Testis (tissue), 3 donors: ENCODE results near the gene OXA1L. TPM values are rescaled to one million over a fixed set of nuclear protein-coding genes. Genes with fewer than 3 reads are reported as not detected.
"Not testable (repeated sequence)": the region's sequence is repeated elsewhere in the genome, so short reads cannot be mapped to it uniquely, and the experiment has no call there.

Experiments used
- DNase-seq: peaks from one replicate; pipeline ENCODE4 v3.0.0-alpha.2; 2019
- H3K27ac ChIP-seq, 2 donors: fragments of 200-600 bp; sonication (generic); one replicate each; pipeline ENCODE4 v1.5.1; 2019
- H3K27me3 ChIP-seq: fragments of 200-600 bp; sonication (generic); one replicate; pipeline ENCODE4 v1.5.1; 2019
- H3K36me3 ChIP-seq: fragments of 200-600 bp; sonication (generic); one replicate; pipeline ENCODE4 v1.5.1; 2017; ENCODE audit warnings: low read depth; ENCODE audit errors: missing control alignments
- H3K4me1 ChIP-seq: fragments of 200-600 bp; sonication (generic); one replicate; pipeline ENCODE4 v1.5.1; 2019
- H3K4me3 ChIP-seq, 2 donors: fragments of 200-600 bp; sonication (generic); one replicate each; pipeline ENCODE4 v1.5.1; 2017 to 2019
- H3K9me3 ChIP-seq: fragments of 200-600 bp; sonication (generic); one replicate; pipeline ENCODE4 v1.5.1; 2017
- POLR2A ChIP-seq: fragments of 450-650 bp; IDR thresholded peaks from one replicate; pipeline ENCODE4 v1.6.1; 2017; ENCODE audit warnings: antibody characterized with exemption, mild to moderate bottlenecking, moderate library complexity
- WGBS, 2 donors: methylation state at CpG; one replicate each; pipeline ENCODE4 v1.1.5; 2018; 5-methylcytosine and 5-hydroxymethylcytosine counted together
- intact Hi-C: fragments of 100-400 bp; cut with DNase I; formaldehyde crosslinking; loops from one replicate; pipeline ENCODE4 v1.15.1; 2023; ENCODE audit warnings: low total_unique reads
- polyA plus RNA-seq: library from polyadenylated mRNA; stranded (reverse); fragments of 350-450 nt; fragmentation: Illumina TruSeq; extraction: RNeasy Lipid Tissue Mini Kit (QIAGEN cat#74804); gene quantifications from one replicate; pipeline ENCODE4 v1.2.3, GENCODE V29; 2014; ENCODE audit warnings: low read depth, low replicate concordance; ENCODE audit not compliant: insufficient read depth
- total RNA-seq, 2 donors: library from RNA; depleted of rRNA; stranded (reverse); fragments of >200 nt; gene quantifications; one replicate each; pipeline ENCODE4 v1.2.3, GENCODE V29; 2016
- TF ChIP-seq, protein P1 (sequence below), 3 experiments: fragments of 450-650 bp in 2 of 3; fragments of 200-600 bp in 1 of 3; sonication (generic) in 1 of 3; IDR thresholded peaks; one replicate each; pipeline ENCODE4 v1.5.1; 2016 to 2019; ENCODE audit warnings: antibody characterized with exemption in 3 of 3, mild to moderate bottlenecking in 2 of 3, moderate library complexity in 1 of 3

The OXA1L gene
- total and polyA plus RNA-seq, 3 donors from 2014 or later, result 61.7 to 79.8 (median 76.8) TPM

DNA sequence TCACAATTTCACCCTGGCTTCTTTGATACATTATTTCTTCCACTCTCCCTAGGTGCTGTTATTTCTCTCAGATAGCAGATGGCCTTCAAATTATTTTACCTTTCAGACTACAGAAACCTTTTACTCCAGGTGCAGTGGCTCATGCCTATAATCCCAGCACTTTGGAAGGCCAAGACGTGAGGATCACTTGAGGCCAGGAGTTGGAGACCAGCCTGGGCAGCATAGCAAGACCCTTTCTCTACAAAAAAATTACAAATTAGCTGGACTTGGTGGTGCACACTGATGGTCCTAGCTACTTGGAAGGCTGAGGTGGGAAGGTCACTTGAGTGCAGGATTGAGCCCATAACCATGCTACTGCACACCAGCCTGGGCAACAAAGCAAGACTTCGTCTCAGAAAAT lies 25.7 kb downstream of the OXA1L start:
- Histone ChIP-seq H3K27ac (no peak overlapping the region), H3K4me3 (no peak overlapping the region), H3K4me1 (no peaks in the 10 kb centered on the region), H3K9me3 (no peaks in the 10 kb centered on the region), H3K36me3 (no peaks in the 10 kb centered on the region), H3K27me3 (no peaks in the 10 kb centered on the region)
- WGBS, 2 donors, result 77 to 90% methylated on average over 2 of the region's 2 CpGs
- TF ChIP-seq, protein P1, sequence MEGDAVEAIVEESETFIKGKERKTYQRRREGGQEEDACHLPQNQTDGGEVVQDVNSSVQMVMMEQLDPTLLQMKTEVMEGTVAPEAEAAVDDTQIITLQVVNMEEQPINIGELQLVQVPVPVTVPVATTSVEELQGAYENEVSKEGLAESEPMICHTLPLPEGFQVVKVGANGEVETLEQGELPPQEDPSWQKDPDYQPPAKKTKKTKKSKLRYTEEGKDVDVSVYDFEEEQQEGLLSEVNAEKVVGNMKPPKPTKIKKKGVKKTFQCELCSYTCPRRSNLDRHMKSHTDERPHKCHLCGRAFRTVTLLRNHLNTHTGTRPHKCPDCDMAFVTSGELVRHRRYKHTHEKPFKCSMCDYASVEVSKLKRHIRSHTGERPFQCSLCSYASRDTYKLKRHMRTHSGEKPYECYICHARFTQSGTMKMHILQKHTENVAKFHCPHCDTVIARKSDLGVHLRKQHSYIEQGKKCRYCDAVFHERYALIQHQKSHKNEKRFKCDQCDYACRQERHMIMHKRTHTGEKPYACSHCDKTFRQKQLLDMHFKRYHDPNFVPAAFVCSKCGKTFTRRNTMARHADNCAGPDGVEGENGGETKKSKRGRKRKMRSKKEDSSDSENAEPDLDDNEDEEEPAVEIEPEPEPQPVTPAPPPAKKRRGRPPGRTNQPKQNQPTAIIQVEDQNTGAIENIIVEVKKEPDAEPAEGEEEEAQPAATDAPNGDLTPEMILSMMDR (IDR thresholded peaks at IDR 0.05), result no peak
- no peak for TF ChIP-seq POLR2A
- no peak for DNase-seq
- intact Hi-C loops, result no loop called here

- not testable (repeated sequence) for H3K27me3 ChIP-seq
These were observed 27.1 kb downstream of the OXA1L start for GRCh38 chr14:22793550-22793949.

DNA sequence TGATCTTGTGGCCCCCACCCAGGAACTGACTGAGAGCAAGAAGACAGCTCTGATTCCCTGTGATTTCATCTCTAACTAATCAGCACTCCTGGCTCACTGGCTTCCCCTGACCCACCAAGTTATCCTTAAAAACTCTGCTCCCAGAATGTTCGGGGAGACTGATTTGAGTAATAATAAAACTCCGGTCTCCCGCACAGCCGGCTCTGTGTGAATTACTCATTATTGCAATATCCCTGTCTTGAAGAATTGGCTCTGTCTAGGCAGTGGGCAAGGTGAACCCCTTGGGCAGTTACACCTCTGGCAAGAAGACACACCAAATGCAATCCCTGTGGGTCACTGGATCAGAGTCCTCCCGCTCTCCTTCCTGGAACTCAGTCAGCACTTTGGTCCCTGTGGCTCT lies 27.5 kb downstream of the OXA1L start:
- 66 to 75% methylated on average over 4 to 5 of the region's 5 CpGs for WGBS, 2 donors
- Histone ChIP-seq H3K27ac (no peak overlapping the region), H3K36me3 (no peaks in the 10 kb centered on the region), H3K27me3 (no peaks in the 10 kb centered on the region), H3K9me3 (no peaks in the 10 kb centered on the region), H3K4me3 (no peak overlapping the region), H3K4me1 (no peaks in the 10 kb centered on the region)
- intact Hi-C loops, result no loop called here
- TF ChIP-seq POLR2A, result no peak
- TF ChIP-seq, protein P1 (IDR thresholded peaks at IDR 0.05), result no peak
- DNase-seq, result no peak

More at GRCh38 chr14:22793550-22793949, 27.1 kb downstream of the OXA1L start:
- H3K9me3 ChIP-seq, H3K36me3 ChIP-seq, H3K27ac ChIP-seq, H3K4me1 ChIP-seq, DNase-seq, H3K4me3 ChIP-seq, intact Hi-C loops: not testable (repeated sequence)
- WGBS, 2 donors, result 88 to 89% methylated on average over 5 of the region's 5 CpGs

DNA sequence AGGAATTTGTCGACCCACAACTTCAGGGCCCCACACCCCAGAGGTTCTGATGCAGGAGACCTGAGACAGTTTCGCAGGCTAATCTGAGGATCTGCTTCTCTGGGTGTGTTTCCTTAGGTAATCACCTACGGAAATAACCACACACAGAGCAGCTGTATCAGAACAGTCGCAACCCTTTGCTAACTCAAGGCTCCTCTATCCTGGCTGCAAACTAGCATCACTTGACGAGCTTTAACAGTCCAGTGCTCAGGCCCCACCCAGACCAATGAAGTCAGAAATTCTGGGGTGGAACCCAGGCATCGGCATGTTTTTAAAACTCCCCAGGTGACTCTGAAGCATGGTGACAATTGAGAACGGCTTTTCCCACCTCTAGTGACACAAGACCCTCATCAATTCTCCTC lies 28.1 kb downstream of the OXA1L start:
- TF ChIP-seq, protein P1 (IDR thresholded peaks at IDR 0.05), result no peak
- TF ChIP-seq POLR2A, result no peak
- no peak for DNase-seq
- intact Hi-C loops, result no loop called here
- H3K4me1 ChIP-seq, result no peaks in the 10 kb centered on the region
- no peaks in the 10 kb centered on the region for H3K9me3 ChIP-seq
- WGBS, 2 donors, result 81 to 97% methylated on average over 6 to 7 of the region's 7 CpGs
- no peaks in the 10 kb centered on the region for H3K27me3 ChIP-seq
- no peaks in the 10 kb centered on the region for H3K36me3 ChIP-seq
- H3K27ac ChIP-seq, result no peak overlapping the region
- no peak overlapping the region for H3K4me3 ChIP-seq

- no peaks in the 10 kb centered on the region for H3K4me1 ChIP-seq
- 66 to 74% methylated on average over 5 of the region's 5 CpGs for WGBS, 2 donors
- H3K36me3 ChIP-seq, result no peaks in the 10 kb centered on the region
- no peaks in the 10 kb centered on the region for H3K9me3 ChIP-seq
- no peak overlapping the region for H3K27ac ChIP-seq
- H3K27me3 ChIP-seq, result no peaks in the 10 kb centered on the region
- no peak for DNase-seq
- intact Hi-C loops, result no loop called here
- no peak overlapping the region for H3K4me3 ChIP-seq
- TF ChIP-seq, protein P1 (IDR thresholded peaks at IDR 0.05), result no peak
- no peak for TF ChIP-seq POLR2A
These were observed 29.7 kb downstream of the OXA1L start for GRCh38 chr14:22796087-22796707.
